ENCODE results near the gene P2RX5. TPM values are rescaled to one million over a fixed set of nuclear protein-coding genes. Genes with fewer than 3 reads are reported as not detected.
A peak's percentile ranks its signal among the peaks of the same experiment; 100 is the strongest.

P2RX5 gene
- total RNA-seq, 1 donor from 2014 or later = 0.13 TPM

GRCh38 chr17:3657874-3658783 is 37.8 kb downstream of the P2RX5 start:
- DNase-seq (ENCODE audit: low read depth, low spot score) = no peak

- DNase-seq (ENCODE audit: low read depth, low spot score) = no peak
Observed at GRCh38 chr17:3657588-3657869, 38.4 kb downstream of the P2RX5 start.

GRCh38 chr17:3656755-3657587 is 39.0 kb downstream of the P2RX5 start:
- no peak for DNase-seq (ENCODE audit: low read depth, low spot score)

GRCh38 chr17:3656353-3656752 is 39.6 kb downstream of the P2RX5 start:
- no peak for DNase-seq (ENCODE audit: low read depth, low spot score)

- no peak for DNase-seq (ENCODE audit: low read depth, low spot score)
Observed at GRCh38 chr17:3655766-3656165, 40.2 kb downstream of the P2RX5 start.

GRCh38 chr17:3647769-3648555 is 48.0 kb downstream of the P2RX5 start:
- DNase-seq (ENCODE audit: low read depth, low spot score) = peak; percentile 19

GRCh38 chr17:3647251-3647650 is 48.7 kb downstream of the P2RX5 start:
- DNase-seq (ENCODE audit: low read depth, low spot score) = no peak

- no peak for DNase-seq (ENCODE audit: low read depth, low spot score)
Observed at GRCh38 chr17:3645310-3645709, 50.6 kb downstream of the P2RX5 start.

GRCh38 chr17:3643889-3644349 is 52.0 kb downstream of the P2RX5 start:
- DNase-seq (ENCODE audit: low read depth, low spot score) = no peak

GRCh38 chr17:3641717-3642486 is 54.1 kb downstream of the P2RX5 start:
- no peak for DNase-seq (ENCODE audit: low read depth, low spot score)

- no peak for DNase-seq (ENCODE audit: low read depth, low spot score)
Observed at GRCh38 chr17:3641014-3641413, 54.9 kb downstream of the P2RX5 start.

- no peak for DNase-seq (ENCODE audit: low read depth, low spot score)
Observed at GRCh38 chr17:3639981-3640596, 55.9 kb downstream of the P2RX5 start.

- no peak for DNase-seq (ENCODE audit: low read depth, low spot score)
Observed at GRCh38 chr17:3636908-3637373, 59.0 kb downstream of the P2RX5 start.

- peak; percentile 85 for DNase-seq (ENCODE audit: low read depth, low spot score)
Observed at GRCh38 chr17:3636154-3636907, 59.6 kb downstream of the P2RX5 start, which contains the start of the genes CTNS and SHPK. CTNS (plus strand) TSS chr17:3636760; CDS start chr17:3640207, 3,447 bp downstream. SHPK (minus strand) TSS chr17:3636250; CDS start chr17:3636219, 31 bp downstream.

GRCh38 chr17:3635474-3636153 is 60.3 kb downstream of the P2RX5 start:
- no peak for DNase-seq (ENCODE audit: low read depth, low spot score)

GRCh38 chr17:3632287-3632686 is 63.7 kb downstream of the P2RX5 start:
- no peak for DNase-seq (ENCODE audit: low read depth, low spot score)

GRCh38 chr17:3630781-3631180 is 65.2 kb downstream of the P2RX5 start:
- no peak for DNase-seq (ENCODE audit: low read depth, low spot score)

GRCh38 chr17:3627769-3628167 is 68.2 kb downstream of the P2RX5 start:
- DNase-seq (ENCODE audit: low read depth, low spot score) = no peak

Measured in pulmonary artery endothelial cell (primary cell).